GM18867 (cell line): ENCODE data around the gene LMNB1.
"Not testable (repeated sequence)": the region's sequence is repeated elsewhere in the genome, so short reads cannot be mapped to it uniquely, and the experiment has no call there.

Source experiments
- ATAC-seq: cut with Tn5 transposase; IDR thresholded peaks from one replicate; pipeline ENCODE4 v1.9.1; 2021; ENCODE audit warnings: mild to moderate bottlenecking, moderate library complexity; ENCODE audit not compliant: unreplicated experiment

The LMNB1 gene

GRCh38 chr5:126826619-126827215 is 49.8 kb downstream of the LMNB1 start:
- ATAC-seq = no peak

GRCh38 chr5:126829098-126829497 is 52.2 kb downstream of the LMNB1 start:
- ATAC-seq = no peak

- no peak for ATAC-seq
Observed at GRCh38 chr5:126830061-126830460, 53.1 kb downstream of the LMNB1 start.

- no peak for ATAC-seq
Observed at GRCh38 chr5:126831156-126831555, 54.2 kb downstream of the LMNB1 start.

GRCh38 chr5:126836778-126837177 is 59.8 kb downstream of the LMNB1 start:
- ATAC-seq = no peak

GRCh38 chr5:126837242-126837641 is 60.3 kb downstream of the LMNB1 start:
- no peak for ATAC-seq

- ATAC-seq = no peak
Observed at GRCh38 chr5:126837906-126838539, 61.1 kb downstream of the LMNB1 start.

- ATAC-seq = not testable (repeated sequence)
Observed at GRCh38 chr5:126839407-126839806, 62.5 kb downstream of the LMNB1 start.

GRCh38 chr5:126843375-126843774 is 66.4 kb downstream of the LMNB1 start:
- ATAC-seq = not testable (repeated sequence)

- ATAC-seq = peak; percentile 98
Observed at GRCh38 chr5:126845470-126846070, 68.6 kb downstream of the LMNB1 start.

GRCh38 chr5:126846344-126846743 is 69.4 kb downstream of the LMNB1 start:
- no peak for ATAC-seq

GRCh38 chr5:126846744-126847455 is 70.0 kb downstream of the LMNB1 start:
- ATAC-seq = no peak

GRCh38 chr5:126847456-126847820 is 70.5 kb downstream of the LMNB1 start:
- ATAC-seq = no peak

- no peak for ATAC-seq
Observed at GRCh38 chr5:126847826-126848251, 70.9 kb downstream of the LMNB1 start.

GRCh38 chr5:126848253-126848652 is 71.3 kb downstream of the LMNB1 start:
- ATAC-seq = no peak

- ATAC-seq = no peak
Observed at GRCh38 chr5:126849101-126849678, 72.3 kb downstream of the LMNB1 start.

GRCh38 chr5:126851501-126852011 is 74.6 kb downstream of the LMNB1 start:
- no peak for ATAC-seq

- peak; percentile 98 for ATAC-seq
Observed at GRCh38 chr5:126852091-126852571, 75.2 kb downstream of the LMNB1 start.

GRCh38 chr5:126852841-126853271 is 75.9 kb downstream of the LMNB1 start:
- no peak for ATAC-seq

- ATAC-seq = not testable (repeated sequence)
Observed at GRCh38 chr5:126853541-126854307, 76.8 kb downstream of the LMNB1 start.
